ENCODE measurements around the gene TEX51.

The TEX51 gene

DNA sequence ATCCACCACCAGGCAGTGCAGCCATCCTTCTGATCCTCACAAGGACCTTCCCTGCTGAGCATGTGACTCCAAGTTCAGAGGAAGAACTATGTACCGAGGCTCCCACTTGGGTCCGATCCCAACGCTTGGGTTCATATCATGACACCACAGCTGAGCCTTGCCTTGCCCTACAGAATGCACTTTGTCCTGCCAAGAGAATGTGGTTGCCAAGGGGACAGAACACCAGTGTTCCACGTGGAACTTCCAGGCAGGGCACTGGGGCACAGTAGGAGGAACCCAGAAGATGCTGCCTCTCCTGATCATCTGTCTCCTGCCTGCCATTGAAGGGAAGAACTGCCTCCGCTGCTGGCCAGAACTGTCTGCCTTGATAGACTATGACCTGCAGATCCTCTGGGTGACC, at the start of gene TEX51:
TSS of gene TEX51 (plus strand) at position 255 of the 400 bp plus-strand sequence. CDS start at position 284, 29 bp downstream.
- DNase-seq, result no peak

DNA sequence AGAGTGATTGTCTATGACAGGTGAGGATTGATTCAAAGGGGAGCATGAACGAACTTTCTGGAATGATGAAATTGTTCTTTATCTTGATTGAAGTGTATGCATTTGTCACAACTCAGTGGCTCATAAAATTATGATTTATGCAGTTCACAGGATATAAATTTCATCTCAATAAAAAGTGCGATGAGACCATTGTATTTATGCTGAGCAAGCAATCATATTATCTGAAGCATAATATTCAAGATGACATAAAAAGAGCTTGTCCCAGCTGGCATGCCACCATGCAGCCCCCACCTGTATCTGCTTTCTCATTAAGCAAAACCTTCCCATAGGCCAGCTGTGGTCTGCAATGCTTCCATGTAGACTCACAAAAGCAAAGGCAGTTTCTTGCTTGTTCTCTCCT, 49.6 kb upstream of the TEX51 start:
- DNase-seq, result no peak

DNA sequence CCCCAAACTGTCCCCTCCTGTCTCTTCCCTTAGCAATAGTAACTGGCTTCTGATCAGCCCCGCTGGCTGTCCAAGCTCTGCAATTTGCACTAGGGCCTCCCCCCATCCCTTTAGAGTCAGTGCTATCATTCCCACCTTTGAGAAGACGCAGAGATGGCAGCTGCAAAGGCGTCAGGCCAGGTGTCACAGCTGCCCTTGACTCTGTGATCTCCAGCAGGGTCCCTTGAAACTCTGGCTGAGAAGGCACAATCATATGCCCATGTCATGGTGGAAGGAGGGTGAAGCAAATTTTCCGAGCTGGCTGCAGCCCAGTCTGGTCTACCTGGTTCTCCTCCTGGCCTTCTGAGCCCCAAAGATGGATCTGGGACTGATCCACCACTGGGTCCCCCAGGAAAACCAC, 49.2 kb upstream of the TEX51 start:
- DNase-seq, result no peak

DNA sequence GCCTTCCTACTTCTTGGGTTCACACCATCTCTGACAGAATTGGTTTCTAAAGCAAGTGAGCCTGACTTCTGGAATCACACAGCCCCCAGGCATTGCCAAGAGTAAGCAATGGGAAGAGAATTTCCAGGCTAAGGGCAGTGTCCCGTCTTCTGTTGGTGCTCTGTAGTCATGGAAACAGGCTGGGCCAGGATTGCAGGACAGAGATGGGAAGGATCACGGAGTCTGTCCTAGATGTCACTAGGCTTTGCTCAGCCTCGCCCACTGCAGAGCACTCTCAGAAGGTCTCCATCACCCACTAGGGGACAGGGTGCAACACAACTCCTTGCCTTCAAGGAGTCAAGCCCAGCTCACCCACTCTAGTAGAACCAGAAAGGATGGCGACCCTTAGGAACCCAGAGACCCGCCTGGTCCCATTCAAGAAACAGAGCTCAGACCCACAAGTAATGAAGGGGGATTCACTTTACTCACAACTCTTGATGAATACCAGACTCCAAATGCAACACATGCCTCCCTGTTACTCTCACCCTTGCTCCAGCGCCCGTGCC, 48.6 kb upstream of the TEX51 start:
- no peak for DNase-seq

DNA sequence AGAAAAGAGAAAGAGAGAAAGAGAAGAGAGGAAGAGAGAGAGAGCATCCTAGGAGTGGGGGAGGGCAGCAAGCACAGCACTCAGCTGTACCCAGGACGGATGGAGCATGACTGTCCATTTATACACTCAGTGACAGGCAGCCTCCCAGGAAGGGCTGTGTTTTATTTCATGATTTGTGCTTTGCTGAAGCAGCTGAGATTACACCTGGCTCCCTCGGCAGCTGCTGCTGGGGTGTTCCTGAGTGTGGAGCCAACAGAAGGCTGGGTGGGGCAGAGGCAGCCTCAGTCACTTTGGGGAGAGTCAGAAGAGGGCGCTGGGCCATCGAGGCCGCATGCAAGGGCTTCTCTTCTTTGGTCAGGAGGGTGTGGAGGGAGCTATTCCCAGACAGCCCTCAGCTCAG, 47.8 kb upstream of the TEX51 start:
- no peak for DNase-seq

DNA sequence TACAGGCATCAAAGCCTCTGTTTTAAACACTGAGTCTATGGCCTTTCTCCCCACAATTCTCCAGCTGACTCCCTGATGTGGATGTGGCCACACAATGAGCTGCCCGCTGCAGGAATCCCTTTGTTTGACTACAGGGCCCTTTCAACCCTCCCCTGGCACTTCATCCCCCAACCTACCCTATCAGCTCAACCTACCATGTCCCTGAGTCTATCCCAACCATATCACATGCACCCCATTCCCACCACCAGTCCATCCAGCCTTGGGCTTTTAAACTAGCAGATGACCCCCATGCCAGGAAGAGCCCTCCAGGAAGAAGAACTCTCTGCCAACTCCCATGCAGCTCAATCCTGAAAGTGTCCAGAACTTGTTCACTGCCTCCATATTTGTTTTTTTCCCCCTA, 46.9 kb upstream of the TEX51 start:
- DNase-seq, result no peak

DNA sequence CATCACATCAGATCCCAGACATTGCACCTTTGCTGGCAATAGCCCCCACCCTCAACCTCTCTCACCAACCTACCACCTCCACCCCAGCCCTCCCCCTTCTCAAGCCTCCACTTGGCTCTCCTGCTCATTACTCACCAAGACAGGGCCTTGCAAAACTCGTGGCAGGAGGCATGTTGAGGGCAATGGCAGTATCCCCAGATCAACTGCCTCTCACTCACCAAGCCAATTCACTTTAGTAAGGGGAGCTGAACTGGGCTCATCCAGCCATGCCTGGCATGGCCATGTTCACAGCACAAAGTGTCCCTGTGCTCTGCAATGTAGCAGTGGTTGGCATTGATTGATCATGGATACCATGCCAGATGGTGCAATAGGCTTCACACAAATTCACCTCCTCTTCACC, 46.3 kb upstream of the TEX51 start:
- DNase-seq, result no peak

DNA sequence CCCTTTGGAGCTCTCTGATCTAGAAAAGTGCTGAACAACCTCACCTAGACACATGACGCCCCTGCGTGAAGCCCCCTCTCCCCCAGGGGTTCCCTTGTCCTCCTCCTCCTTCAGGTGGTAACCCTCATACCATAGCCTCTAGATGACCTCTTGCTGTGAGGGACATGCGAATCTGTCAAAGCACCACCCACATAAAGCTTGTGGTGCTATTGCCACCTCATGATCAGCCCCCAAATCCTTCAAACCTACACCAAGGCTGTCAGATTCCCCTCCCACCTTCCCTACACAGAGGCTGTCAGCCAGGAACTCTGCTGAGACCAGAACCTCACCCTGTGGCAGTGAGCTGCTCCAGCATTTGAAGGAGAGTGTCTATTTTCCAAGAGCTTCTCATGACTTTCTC, 43.1 kb upstream of the TEX51 start:
- DNase-seq, result no peak

DNA sequence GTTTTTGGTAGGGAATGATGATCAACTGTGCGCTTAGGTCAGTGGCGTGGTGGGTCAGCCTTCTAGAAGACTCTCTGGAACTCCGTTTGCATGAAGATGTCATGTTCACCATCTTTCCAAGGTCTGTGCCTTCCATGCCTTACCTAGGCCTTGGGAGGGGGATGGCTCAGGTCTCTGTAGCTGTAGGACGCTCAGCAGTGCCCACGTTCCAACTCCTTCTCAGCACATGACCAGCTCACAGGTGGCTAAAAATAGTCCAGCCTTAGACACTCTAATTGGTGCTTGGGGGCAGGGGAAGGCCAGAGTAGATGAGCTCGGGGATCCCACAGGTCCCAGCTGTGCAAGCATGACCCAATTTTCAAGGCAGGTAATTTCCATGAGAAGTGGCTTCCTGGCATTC, 42.3 kb upstream of the TEX51 start:
- DNase-seq, result no peak

DNA sequence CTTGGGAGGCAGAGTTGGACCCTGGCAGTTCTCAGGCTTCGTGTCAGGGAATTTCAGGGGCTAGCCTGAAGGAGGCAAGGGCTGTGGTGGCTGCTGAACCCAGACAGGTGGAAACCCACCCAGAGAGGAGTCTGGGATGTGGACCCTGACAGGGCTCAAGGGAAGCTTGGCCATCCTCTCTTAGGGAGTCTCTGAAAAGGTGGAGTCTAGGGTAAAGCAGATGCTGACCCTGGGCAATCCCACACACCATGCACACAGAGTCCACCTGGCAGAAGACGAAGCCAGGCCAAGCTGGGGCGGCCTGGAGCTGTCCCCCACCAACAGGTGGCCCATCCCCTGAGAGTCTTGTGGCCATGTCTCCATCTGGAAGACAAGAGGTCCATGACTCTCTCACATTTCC, 41.2 kb upstream of the TEX51 start:
- DNase-seq, result no peak

DNA sequence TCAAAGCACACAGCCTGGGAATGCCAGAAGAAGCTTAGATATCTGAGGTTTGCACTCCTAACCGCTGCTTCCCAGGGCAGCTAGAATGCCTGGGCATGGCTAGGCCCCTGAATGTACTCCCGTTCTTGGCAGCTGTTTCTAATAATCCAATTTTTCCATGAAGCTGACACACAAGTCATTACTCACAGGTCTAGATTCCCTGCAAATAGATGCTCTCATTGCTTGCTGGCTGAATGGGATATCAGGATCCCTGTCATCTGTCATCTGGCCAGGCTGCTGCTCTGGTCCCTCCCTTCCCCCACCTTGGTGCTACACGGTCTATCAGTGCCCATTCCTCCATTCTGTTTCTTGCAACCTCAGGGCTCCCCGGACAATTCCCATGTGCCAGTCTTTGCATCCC, 40.7 kb upstream of the TEX51 start:
- no peak for DNase-seq

DNA sequence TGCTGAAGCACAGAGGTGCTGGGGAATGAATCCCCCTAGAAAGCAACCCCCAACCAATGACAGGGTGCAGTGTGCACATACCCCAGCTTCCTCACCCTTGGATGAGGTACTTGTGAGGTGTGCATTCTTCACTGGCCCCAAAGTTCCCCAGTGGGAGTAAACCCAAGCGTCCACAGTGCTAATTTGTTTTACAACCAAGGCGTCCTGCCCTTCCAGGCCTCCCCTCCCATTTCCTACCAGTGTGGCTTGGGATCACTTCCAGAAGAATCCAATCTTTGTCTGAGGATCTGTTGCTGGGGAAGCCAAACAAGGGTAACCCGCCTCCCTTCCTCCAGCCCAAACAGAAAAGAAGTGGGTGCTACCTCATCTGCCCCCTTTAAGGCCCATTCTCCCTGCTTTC, 40.3 kb upstream of the TEX51 start:
- DNase-seq, result no peak

DNA sequence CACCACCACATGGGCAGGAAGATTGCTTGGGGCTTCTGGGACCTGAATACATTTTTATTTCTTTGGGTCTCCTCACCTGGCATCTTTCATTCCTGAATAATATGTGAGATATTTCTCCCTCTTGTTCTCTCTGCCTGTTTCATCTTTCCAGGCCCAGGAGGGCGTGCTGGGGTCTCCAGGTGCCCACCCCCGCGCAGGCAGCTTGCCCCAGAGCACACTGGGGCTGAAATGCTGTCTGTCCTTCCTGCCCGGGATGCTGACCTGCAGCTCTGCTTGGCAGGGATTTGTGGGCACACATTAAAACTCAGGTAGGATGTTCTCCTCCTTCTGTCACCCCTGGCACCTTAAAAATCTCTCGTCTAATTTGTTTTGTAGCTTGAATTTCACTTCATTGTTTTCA, 39.7 kb upstream of the TEX51 start:
- no peak for DNase-seq

DNA sequence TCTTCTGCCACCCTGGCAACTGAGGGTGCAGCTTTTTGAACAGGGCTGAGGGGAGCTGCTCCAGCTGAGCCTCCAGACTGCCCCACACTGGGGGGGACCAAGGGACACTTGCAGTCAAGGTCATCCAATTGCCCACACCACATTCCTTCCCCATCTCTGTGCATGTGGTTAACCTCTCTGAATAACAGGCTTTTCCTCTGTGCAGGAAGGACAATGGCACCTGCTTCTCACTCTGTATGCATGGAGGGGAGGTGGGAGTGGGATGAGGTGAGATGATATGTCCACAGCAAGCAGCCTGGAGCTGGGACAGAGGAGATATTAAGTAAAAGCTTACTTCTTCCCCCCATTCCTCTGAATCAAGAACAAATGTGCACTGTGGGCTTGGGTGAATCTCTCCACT, 39.1 kb upstream of the TEX51 start:
- DNase-seq, result no peak

DNA sequence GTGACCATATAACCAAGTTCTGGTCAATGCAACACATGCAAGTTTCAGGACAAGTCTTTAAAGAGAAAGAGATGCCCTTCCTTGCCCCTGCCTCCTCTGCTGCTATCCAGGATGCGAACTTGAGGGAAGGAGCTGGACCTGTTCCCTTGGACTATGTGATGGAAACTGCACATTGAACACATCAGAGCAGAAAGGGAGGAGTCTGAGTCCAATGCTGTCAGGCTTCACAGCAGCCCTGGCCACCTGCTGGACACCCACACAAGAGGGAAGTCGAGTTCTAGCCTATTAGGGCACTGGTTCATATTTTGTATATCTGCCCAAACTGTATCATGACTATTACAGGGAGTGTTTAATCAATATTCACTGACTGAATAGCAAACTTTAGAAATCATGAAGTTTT, 38.3 kb upstream of the TEX51 start:
- DNase-seq, result no peak

DNA sequence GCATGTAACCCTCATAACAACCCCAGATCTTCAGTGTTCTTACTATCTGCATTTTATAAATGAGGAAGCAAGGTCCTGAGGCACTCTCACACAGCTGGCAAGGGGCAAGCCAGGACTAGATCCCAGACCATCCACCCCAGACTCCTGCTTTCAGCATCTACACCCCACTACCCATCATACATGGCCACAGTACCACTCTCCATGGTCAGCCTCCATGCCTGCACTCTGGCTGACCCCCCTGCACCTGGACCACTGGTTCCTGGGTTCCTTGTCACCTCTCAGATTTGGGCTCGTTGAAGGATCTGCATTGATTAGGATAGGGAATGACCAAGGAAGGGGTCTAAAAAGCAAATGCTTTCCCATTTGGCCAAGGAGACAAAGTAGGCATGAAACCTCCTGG, 36.0 kb upstream of the TEX51 start:
- DNase-seq, result no peak

DNA sequence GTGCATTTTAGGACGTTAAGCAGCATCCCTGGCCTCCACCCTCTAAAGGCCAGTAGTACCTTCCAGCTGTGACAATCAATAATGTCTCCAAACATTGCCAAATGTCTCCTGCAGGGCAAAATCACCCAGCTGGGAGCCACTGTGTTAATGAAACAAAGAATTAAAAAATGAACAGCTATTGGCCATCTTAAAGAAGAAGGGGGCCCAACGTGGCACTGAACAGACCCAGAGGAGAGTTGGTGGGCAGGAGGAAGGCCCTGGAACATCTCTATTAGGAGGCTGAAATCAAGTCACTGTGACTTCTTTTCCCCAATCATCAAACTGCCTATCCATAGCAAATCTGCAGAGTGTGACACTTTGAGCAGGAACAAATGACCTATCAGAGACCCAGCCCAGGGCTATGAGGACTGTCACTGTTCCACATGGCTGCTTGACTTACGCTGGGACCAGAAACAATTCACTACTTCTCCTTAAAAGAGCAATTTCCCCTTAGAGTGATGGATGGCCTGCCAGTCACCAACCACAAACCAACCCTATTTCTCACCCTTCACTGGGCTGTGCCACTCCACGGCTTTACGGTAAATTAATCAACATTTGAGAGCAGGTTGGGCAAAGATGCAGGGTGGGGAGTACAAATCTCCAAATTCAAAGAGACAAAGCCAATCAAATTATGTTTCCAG, 35.2 kb upstream of the TEX51 start:
- DNase-seq, result no peak

DNA sequence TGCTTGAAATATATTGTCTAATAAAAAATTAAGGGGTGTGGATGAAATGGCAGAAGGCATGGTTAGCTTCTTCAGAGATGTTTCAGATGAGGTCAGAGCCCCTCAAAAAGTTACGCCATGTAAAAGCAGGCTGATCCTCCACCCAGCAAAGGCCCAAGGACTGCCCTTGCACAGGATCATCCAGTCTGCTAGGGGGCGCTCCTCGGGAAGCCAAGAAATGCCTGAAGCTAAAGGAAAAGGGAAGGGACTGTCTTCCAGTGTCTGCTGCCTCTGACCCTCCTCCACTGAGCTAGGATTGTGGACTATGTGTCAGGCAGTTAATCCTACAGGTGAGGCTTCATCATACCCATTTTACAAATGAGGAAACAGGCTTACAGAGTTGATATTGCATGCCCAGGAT, 33.8 kb upstream of the TEX51 start:
- no peak for DNase-seq

DNA sequence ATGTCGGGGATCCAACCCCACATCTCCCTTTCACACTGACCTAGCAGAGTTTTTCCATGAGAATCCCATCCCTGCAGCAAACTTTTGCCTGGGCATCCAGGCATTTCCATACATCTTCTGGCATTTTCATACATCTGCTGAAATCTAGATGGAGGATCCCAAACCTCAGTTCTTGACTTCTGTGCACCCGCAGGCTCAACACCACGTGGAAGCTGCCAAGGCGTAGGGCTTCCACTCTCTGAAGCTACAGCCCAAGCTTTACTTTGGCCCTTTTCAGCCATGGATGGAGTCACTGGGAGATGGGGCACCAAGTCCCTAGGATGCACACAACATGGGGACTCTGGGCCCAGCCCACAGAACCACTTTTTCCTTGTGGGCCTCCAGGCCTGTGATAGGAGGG, 32.2 kb upstream of the TEX51 start:
- no peak for DNase-seq

DNA sequence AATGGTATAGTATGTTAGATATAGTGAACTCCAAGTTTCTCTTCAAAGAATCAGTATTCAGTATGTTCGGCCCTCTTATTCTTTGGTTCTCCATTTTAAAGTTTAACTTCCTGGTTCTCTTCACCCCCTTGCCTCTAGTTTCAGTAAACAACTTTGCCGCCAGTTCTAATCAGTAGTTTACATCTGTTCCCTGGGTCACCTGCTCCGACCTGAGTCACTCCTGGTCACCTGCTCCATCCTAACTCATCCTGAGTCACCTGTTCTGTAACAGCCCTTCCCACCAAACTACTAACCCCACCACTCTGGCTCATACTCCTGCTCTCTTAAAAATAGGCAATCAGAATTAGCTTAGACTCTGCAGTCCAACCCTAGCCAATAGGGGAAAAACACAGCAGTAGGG, 23.7 kb upstream of the TEX51 start:
- no peak for DNase-seq

DNA sequence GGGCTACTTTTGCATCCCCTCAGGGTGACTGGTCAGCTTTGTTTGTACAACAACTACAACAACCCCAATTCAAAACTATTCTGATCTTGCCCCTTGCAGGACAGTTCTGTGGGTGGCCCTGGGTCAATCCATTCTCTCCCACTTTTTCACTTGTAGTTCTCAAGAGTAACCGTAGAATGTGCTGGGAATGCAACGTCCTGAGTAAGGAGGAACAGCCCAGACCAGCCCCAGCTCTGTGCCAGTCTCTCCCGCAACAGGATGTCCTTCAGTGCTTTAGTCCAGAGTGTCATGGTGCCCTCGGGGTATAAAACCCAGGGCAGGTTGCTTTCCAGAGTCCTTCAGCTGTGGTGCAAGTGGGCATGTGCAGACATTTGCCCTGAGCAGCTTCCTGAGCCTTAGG, 22.1 kb upstream of the TEX51 start:
- DNase-seq, result no peak

DNA sequence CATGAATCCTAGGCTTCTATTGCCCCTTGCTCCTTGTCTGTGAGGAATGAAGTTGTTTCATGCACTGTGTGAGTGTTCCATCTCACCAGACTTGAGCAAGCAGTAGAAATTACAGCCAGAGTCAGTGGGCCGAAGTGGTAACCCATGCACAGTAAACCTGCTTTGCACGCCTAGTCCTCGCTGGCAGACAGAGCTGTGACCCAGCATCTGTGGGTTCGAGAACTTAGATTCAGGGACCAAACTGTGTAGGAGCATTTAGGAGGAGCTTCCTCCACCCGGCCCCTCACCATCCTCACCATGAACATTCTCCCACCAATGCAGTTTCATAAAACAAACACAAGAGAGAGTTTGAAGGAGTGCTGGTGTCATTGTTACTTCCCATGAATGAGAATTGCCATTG, 21.6 kb upstream of the TEX51 start:
- DNase-seq, result no peak

DNA sequence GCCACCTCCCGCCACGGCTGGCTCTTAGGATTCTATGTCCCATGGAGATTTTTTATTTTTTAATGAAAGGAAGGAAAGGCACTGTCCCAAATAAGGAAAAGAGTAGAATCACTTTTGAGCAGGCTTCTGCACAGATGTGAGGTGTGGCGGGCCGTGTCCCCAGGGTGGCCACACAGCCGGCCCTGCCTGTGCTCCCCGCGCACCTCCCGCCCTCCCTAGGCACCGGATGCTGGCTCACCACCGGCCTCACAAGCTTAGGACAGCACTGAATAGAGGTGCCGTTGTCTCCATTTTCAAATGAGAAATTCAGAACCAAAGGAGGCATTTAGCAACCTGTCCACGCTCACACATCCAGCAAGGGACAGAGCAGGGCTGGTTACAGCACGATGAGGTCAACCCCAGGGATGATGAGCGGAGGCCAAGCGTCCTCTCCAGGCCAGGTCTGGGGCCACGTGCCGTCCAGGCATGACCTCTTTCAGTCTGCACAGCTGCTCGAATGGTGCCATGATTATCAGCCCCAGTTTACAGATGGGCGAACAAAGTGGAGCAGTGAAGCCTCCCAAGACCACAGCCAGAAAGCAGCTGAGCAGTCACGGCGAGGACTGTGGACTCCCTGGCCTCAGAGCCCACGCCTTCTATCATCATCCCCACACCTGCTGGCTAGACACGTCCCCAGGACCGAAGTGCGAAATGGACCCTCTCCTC, 20.7 kb upstream of the TEX51 start:
- DNase-seq, result no peak

DNA sequence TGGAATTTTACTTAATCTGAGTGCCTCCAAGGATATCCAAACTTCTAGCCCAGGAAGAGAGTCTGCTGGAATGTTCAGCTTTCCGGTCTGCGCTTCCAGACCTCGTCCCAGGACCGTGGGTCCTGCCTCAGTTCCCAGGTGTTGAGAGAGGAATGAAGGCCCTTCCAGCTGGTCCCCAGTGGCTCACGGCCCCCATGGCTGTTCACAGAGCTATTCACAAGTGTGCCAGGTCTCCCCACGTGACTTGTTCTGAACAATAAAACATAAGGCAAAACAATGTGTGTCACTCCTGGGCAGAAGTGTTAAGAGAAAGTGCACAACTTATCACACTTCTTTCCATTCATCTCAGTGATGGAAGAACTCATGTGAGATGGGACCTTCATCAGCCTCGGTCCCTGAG, 20.1 kb upstream of the TEX51 start:
- no peak for DNase-seq
